ENCODE measurements around the gene SLIT3.

- TF ChIP-seq POLR2A (IDR thresholded peaks at IDR 0.05) = no peak
- TF ChIP-seq, protein P1, sequence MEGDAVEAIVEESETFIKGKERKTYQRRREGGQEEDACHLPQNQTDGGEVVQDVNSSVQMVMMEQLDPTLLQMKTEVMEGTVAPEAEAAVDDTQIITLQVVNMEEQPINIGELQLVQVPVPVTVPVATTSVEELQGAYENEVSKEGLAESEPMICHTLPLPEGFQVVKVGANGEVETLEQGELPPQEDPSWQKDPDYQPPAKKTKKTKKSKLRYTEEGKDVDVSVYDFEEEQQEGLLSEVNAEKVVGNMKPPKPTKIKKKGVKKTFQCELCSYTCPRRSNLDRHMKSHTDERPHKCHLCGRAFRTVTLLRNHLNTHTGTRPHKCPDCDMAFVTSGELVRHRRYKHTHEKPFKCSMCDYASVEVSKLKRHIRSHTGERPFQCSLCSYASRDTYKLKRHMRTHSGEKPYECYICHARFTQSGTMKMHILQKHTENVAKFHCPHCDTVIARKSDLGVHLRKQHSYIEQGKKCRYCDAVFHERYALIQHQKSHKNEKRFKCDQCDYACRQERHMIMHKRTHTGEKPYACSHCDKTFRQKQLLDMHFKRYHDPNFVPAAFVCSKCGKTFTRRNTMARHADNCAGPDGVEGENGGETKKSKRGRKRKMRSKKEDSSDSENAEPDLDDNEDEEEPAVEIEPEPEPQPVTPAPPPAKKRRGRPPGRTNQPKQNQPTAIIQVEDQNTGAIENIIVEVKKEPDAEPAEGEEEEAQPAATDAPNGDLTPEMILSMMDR (IDR thresholded peaks at IDR 0.05) = no peak
Observed at GRCh38 chr5:168676501-168676900, 624.4 kb downstream of the SLIT3 start.
